CD1c-positive myeloid dendritic cell (primary cell): ENCODE data around the gene EOLA2.
"Not testable (repeated sequence)": the region's sequence is repeated elsewhere in the genome, so short reads cannot be mapped to it uniquely, and the experiment has no call there.

Source experiments
- DNase-seq: peaks from one replicate; pipeline ENCODE4 v3.0.0-alpha.2; 2016; ENCODE audit errors: extremely low spot score

Gene EOLA2

GRCh38 chrX:149932970-149933369, 5.3 kb downstream of the EOLA2 start:
- not testable (repeated sequence) for DNase-seq

DNA sequence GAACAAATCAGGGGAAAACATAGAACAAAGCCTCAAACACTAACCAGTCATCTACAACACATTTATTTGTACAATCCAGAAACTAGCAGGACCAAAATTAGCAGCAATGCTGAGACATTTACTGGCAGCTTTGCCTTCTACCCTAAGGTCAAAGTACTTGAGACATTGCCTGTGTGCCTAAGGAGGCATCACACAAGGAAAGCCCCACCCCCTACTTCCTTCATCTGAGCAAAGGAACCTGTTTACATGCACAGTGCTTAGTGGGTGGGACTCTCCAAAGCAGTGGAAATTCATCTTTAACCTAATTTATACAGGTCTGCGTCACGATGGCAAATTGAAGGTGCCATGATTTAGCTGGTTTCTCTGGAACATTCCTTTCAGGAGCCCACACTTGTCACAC, 6.1 kb downstream of the EOLA2 start:
- DNase-seq = not testable (repeated sequence)

DNA sequence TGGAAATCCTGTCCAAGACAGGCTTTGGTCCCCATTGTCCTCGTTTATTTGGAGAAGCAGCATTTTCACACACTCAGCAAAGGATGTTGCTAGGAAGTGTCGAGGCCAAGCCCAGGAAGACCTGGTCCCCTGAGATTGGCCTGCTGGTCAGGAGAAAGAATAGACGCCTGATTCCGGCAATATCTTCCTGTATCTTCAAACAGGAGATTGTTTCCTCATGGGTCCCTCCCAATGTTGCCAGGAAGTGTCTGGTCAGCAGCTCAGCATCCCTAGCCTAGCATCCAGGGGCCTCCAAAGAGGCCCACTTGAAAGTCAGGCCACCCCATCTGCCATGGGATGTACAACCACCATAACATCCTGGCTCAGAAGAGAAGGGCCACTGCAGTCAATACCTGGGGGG, 6.9 kb downstream of the EOLA2 start:
- not testable (repeated sequence) for DNase-seq

- not testable (repeated sequence) for DNase-seq
Measured at GRCh38 chrX:149929400-149929799, 8.9 kb downstream of the EOLA2 start, which contains the start of gene HSFX4. Gene HSFX4, plus strand, starts transcription at chrX:149929573. Its CDS starts 72 bp downstream, at chrX:149929645.

DNA sequence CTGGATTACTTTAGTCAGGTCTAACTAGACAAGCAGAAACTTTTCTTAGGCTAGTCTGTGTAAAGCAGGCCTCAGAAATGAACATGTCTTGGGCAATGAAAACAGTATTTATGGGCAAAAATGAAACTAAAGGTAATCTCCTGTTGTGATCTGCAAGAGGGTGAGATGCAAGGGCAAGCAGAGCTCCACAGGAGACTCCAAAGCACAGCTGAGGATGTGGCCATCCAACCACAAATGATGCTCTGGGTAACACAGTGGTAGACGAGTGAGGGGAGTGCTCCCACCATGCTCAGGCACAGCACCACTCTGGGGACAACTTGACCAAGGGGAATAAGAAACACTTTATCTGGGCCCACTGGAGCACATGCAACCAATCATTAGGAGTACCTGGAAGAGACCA, 9.7 kb downstream of the EOLA2 start:
- DNase-seq = not testable (repeated sequence)

DNA sequence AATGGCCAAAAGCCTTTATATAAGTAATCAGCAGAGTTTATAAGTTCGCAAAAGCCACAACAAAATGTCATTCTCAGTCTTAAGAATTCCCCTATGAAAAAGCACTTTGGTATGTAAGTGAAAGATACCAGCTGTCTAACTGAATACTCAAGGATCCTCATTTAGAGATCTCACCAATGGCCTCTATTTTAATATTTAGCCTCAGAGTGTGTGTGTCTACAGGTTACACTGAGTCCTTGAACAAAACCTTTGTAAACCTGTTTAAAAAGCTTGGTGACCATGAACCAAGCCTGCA, 10.4 kb downstream of the EOLA2 start:
- not testable (repeated sequence) for DNase-seq

GRCh38 chrX:149927245-149927963, 10.9 kb downstream of the EOLA2 start:
- DNase-seq = not testable (repeated sequence)

DNA sequence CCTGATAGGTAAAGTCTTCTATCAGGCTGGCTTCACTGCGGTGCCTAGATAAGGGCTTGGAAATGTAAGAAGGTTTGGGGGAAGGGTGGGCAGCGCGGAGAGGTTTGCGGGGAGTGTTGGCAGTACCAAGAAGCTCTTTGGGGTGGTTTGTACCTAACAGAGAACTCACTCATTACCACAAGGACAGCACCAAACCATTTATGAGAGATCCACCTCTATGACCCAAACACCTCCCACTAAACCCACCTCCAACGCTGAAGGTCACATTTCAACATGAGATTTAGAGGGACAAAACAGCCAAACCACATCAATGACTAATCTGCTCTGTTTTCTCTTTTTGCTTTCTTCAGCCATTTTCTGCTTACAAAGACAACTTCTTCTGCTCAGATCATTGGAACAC, 13.9 kb downstream of the EOLA2 start:
- not testable (repeated sequence) for DNase-seq

- DNase-seq = not testable (repeated sequence)
Measured at GRCh38 chrX:149923836-149924235, 14.5 kb downstream of the EOLA2 start.

DNA sequence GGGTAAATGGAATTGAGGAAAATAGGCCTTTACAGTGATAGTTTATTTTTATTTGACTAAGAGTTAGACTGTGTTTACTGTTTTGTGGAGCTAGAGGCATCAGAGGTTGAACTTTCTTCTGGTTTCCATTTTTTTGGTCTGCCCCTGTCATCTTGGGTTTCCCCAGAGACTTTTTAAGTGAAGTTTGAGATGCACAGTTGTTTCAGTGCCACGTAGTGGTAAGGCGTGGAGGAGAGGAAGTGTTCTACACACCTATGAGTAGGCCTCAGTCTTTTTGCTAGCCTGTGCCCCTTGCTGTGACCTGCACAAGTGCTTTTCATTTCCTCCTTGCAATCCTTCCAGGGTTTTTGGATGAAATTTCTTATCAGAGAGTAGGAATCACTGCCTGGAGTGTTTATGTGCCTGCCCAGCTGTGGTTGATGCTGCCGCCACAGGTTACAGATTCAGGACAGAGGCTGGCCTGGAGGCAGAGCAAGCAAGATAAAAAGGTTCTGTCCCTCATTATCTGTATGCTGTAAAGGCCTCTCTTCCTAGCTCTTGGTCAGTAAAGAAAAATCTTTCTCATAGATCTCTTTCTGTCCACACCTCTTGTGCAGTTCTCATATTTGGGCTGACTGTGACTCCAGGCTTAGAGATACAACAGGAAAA, 21.4 kb downstream of the EOLA2 start:
- DNase-seq = no peak

DNA sequence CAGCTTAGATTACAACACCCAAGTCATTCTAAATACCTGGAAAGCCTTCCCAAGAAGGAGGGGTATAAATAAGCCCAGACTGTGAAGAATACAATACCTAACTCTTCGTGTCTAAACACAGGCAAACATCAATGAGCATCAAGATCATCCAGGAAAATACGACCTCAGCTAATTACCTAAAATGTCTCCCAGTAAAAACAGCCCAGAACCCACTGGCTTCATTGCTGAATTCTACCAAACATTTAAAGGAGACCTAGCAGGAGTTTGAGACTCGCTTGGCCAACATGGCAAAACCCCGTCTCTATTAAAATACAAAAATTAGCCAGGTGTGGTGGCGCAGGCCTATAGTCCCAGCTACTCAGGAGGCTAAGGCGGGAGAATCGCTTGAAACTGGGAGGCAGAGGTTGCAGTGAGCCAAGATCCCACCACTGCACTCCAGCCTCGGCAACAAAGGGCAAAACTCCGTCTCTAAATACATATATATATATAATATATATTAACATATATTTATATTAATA, 28.1 kb downstream of the EOLA2 start:
- DNase-seq = no peak

DNA sequence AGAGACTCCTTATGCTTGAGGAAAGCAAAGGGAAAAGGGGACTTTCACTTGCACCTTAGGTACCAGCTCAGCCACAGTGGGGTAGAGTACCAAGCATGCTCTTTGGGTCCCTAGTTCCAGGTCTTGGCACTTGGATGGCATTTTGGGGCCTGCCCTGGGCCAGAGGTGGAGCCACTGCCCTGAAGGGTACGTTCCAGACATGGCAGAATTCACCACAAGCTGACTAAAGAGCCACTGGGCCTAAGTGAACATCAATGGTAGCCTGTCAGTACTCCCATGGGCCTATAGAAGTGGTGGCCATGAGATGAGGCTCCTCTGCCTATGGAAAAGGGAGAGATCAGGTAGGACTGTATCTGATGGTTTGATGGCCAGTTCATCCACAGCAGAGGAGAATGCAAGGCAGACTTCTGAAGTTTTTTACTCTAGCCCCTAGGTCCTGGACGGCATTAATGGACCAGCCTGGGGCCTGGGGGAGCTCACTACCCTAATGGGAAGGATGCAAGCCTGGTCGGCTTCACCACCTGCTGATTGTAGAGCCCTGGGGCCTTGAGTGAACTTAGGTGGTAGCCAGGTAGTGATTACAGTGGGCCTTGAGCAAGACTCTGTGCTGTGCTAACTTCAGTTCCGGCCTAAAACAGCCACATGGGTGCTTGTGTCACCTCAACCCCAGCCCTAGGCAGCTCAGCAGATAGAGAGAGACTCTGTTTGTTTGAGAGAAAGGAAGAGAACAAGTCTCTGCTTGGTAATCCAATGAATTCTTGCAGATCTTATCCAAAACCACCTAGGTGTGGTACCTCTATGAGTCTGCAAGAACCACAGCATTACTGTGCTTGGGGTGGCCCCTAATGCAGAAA, 28.7 kb downstream of the EOLA2 start:
- no peak for DNase-seq

DNA sequence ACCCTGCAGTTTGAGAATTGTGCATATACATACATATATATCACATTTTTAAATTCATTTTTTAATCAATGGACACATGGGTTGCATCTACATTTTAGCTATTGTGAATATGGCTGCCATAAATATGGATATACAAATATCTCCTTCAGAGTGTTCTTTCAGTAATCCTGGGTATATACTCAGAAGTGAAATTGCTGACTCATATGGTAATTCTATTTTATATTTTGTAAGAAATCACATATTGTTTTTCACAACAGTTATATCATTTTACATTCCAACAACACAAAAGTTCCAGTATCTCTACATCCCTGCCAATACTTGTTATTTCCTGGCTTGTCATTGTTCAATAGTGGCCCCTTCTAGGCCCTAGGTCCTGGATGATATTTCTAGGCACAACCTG, 29.6 kb downstream of the EOLA2 start:
- no peak for DNase-seq

DNA sequence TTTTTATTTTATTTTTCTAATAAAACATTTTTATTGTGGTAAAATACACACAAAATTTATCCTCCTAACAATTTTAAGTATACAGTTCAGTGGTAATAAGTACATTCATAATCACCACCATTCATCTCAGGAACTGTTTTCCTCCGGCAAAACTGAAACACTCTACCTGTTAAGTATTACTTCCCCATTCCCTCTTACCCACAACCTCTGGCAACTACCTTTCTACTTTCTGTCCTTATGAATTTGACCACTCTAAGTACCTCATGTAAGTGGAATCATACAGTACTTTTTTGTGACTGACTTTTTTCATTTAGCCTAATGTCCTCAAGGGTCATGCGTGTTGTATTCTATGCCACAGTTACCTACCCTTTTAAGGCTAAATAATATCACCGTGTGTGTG, 30.0 kb downstream of the EOLA2 start:
- no peak for DNase-seq

DNA sequence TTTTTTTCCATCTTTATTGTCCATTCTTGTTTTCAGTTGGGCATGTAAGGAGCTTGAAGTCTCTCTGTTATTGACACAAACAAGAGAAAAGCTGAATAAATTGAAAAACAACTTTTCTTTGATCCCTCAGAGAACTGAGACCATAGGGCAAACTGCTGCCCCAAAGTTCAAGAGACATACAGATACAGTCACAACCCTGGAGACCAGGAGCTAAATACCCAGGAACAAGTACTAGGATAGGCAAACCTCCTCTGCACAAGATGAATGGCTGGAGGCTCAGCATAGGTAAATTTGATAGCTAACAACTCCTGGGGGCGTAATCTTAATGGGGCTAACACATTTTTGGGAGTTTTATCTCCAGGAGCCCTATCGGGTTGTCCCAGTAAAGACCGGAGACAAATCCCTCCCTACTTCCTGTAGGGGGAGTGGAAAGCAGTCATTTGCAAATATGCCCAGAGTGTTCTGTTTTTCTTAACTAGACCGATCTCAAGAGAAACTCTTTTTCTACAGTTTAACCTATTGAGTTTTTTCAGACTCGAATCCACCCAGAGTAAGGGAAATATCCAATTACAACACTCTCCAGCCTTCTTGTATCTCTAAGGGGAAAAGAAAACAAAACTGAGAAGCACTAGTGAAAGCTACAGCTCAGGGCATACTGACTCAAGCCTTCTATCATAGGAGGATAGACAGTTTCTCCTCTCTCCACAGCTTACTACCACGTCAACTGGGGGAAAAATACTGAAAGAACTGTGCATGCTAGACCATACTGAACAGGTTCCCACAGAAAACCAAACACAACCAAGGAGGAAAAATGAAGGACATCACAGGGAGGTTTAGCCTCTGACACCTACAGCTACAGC, 34.2 kb downstream of the EOLA2 start:
- peak; percentile 1 for DNase-seq

DNA sequence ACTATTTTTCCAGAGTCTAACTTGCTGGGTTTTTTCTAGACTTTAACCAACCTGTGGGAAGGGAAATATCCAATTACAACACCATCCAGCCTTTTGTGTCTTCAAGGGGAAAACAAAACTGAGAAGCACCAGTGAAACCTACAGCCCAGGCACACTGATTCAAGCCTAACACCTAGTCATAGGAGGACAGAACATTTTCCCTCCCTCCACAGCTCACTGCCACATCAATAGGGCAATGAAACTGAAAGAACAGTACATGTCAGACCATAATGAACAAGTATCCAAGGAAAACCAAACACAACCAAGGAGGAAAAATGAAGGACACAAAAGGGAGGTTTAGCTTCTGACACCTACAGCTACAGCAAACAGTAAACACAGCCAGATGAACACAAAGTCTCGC, 39.7 kb downstream of the EOLA2 start:
- DNase-seq = no peak

- DNase-seq = not testable (repeated sequence)
Measured at GRCh38 chrX:149890828-149891227, 47.5 kb downstream of the EOLA2 start.
